ENCODE data around the gene BCL2L2. TPM values are rescaled to one million over a fixed set of nuclear protein-coding genes. Genes with fewer than 3 reads are reported as not detected.

BCL2L2 gene
- polyA plus RNA-seq, 1 of the 3 experiments (the other 2 are of a cell fraction): 30.6 TPM

GRCh38 chr14:23358042-23358441 is 51.4 kb downstream of the BCL2L2 start:
- ChIA-PET CTCF (interaction anchor here (1.8 to 6.4 kb wide), 2 partner anchors 12 to 23 kb away, joined by 8 to 42 read pairs; no protein-coding TSS in a partner anchor), POLR2A (interaction anchor here (0.6 kb wide), 1 partner anchor 55 kb away, joined by 3 read pairs; no protein-coding TSS in a partner anchor)
- no peak for DNase-seq
- Histone ChIP-seq H4K20me1 (ENCODE audit: insufficient read depth) (no peaks in the 10 kb centered on the region), H3K4me2 (no peak overlapping the region), H3K79me2 (ENCODE audit: insufficient read depth) (no peaks in the 10 kb centered on the region), H2AFZ (ENCODE audit: low read depth) (no peak overlapping the region), H3K36me3 (replicated peaks in 1 of 2; ENCODE audit: control insufficient read depth in 1 of 2, insufficient read depth in 2 of 2, low read length in 1 of 2) (peaks cover 0 to 2% of the 10 kb centered on the region in 2 experiments), H3K4me3 (ENCODE audit: low read depth in 2 of 2, low read length in 1 of 2) (no peak overlapping the region), H3K9me2 (no peaks in the 10 kb centered on the region), H3K27me3 (ENCODE audit: insufficient read depth) (no peaks in the 10 kb centered on the region), H3F3A (replicated peaks; ENCODE audit: insufficient read depth) (no peaks in the 10 kb centered on the region), H3K9ac (no peak overlapping the region), H3K4me1 (ENCODE audit: control insufficient read depth in 1 of 2, insufficient read depth in 2 of 2, low read depth in 1 of 2, low read length in 1 of 2) (peaks cover 0 to 4% of the 10 kb centered on the region in 2 experiments; a peak in 2 of 4 replicates), H3K27ac (ENCODE audit: low read depth in 2 of 2, low read length in 1 of 2) (no peak overlapping the region), H3K9me3 (no peaks in the 10 kb centered on the region)
- TF ChIP-seq CHD2 (IDR thresholded peaks at IDR 0.05; ENCODE audit: low read length, partially characterized antibody) (no peak), MXI1 (IDR thresholded peaks at IDR 0.05; ENCODE audit: low read depth, low read length) (no peak), GATA2 (CRISPR knock-in tag; IDR thresholded peaks at IDR 0.05) (no peak)
- WGBS (ENCODE audit: low lambda C conversion rate): 84% methylated on average over 3 of the region's 3 CpGs

GRCh38 chr14:23358553-23359166 is 52.0 kb downstream of the BCL2L2 start:
- H3F3A ChIP-seq (replicated peaks; ENCODE audit: insufficient read depth): no peaks in the 10 kb centered on the region
- H3K4me2 ChIP-seq: no peak overlapping the region
- TF ChIP-seq TEAD4 (IDR thresholded peaks at IDR 0.05; ENCODE audit: borderline replicate concordance, insufficient read depth) (no peak), RAD21 (IDR thresholded peaks at IDR 0.05; ENCODE audit: low read length) (no peak)
- no peaks in the 10 kb centered on the region for H4K20me1 ChIP-seq (ENCODE audit: insufficient read depth)
- DNase-seq: no peak
- no peak overlapping the region for H2AFZ ChIP-seq (ENCODE audit: low read depth)
- H3K4me3 ChIP-seq (ENCODE audit: low read depth in 2 of 2, low read length in 1 of 2): no peak overlapping the region
- H3K4me1 ChIP-seq (ENCODE audit: control insufficient read depth in 1 of 2, insufficient read depth in 2 of 2, low read depth in 1 of 2, low read length in 1 of 2): no peaks in the 10 kb centered on the region; a peak in 2 of 4 replicates
- no peaks in the 10 kb centered on the region for H3K27me3 ChIP-seq (ENCODE audit: insufficient read depth)
- H3K79me2 ChIP-seq (ENCODE audit: insufficient read depth): no peaks in the 10 kb centered on the region
- no peaks in the 10 kb centered on the region for H3K9me3 ChIP-seq
- 95% methylated on average over 11 of the region's 12 CpGs for WGBS (ENCODE audit: low lambda C conversion rate)
- no peak overlapping the region for H3K9ac ChIP-seq
- H3K36me3 ChIP-seq (replicated peaks in 1 of 2; ENCODE audit: control insufficient read depth in 1 of 2, insufficient read depth in 2 of 2, low read length in 1 of 2): peaks cover 0 to 2% of the 10 kb centered on the region in 2 experiments
- H3K9me2 ChIP-seq: no peaks in the 10 kb centered on the region
- POLR2A ChIA-PET: no interaction called here
- no peak overlapping the region for H3K27ac ChIP-seq (ENCODE audit: low read depth in 2 of 2, low read length in 1 of 2)
- CTCF ChIA-PET: interaction anchor here (1.7 to 6.4 kb wide), 3 partner anchors 13 to 22 kb away, joined by 4 to 42 read pairs (median 8); no protein-coding TSS in a partner anchor

GRCh38 chr14:23359167-23359626 is 52.6 kb downstream of the BCL2L2 start:
- WGBS (ENCODE audit: low lambda C conversion rate): 91% methylated on average over 5 of the region's 11 CpGs
- Histone ChIP-seq H3K9me2 (no peaks in the 10 kb centered on the region), H2AFZ (ENCODE audit: low read depth) (no peak overlapping the region), H3K4me2 (no peak overlapping the region), H3K9ac (no peak overlapping the region), H3K4me1 (ENCODE audit: control insufficient read depth in 1 of 2, insufficient read depth in 2 of 2, low read depth in 1 of 2, low read length in 1 of 2) (peaks cover 0 to 5% of the 10 kb centered on the region in 2 experiments; a peak in 2 of 4 replicates), H3K27ac (ENCODE audit: low read depth in 2 of 2, low read length in 1 of 2) (no peak overlapping the region), H3K36me3 (replicated peaks in 1 of 2; ENCODE audit: control insufficient read depth in 1 of 2, insufficient read depth in 2 of 2, low read length in 1 of 2) (peaks cover 0 to 2% of the 10 kb centered on the region in 2 experiments), H3K9me3 (no peaks in the 10 kb centered on the region), H3K27me3 (ENCODE audit: insufficient read depth) (no peaks in the 10 kb centered on the region), H3K79me2 (ENCODE audit: insufficient read depth) (no peaks in the 10 kb centered on the region), H3K4me3 (ENCODE audit: low read depth in 2 of 2, low read length in 1 of 2) (no peak overlapping the region), H3F3A (replicated peaks; ENCODE audit: insufficient read depth) (no peaks in the 10 kb centered on the region), H4K20me1 (ENCODE audit: insufficient read depth) (no peaks in the 10 kb centered on the region)
- CTCF ChIA-PET: interaction anchor here (1.7 to 6.4 kb wide), 4 partner anchors 13 to 32 kb away, joined by 4 to 42 read pairs (median 9); no protein-coding TSS in a partner anchor
- POLR2A ChIA-PET: interaction anchor here (1.1 to 1.2 kb wide), 2 partner anchors 38 to 57 kb away, joined by 4 read pairs; partner anchors contain the start of gene PABPN1
- no peak for DNase-seq
- no peak for TF ChIP-seq ZBTB33 (IDR thresholded peaks at IDR 0.05; ENCODE audit: borderline replicate concordance, low read depth)
- TF ChIP-seq GATA2 (CRISPR knock-in tag; IDR thresholded peaks at IDR 0.05): no peak
- TF ChIP-seq NRF1 (IDR thresholded peaks at IDR 0.05; ENCODE audit: low read depth, low read length): no peak
- TF ChIP-seq IRF3 (IDR thresholded peaks at IDR 0.05; ENCODE audit: low read depth, low read length): no peak
